B cell (primary cell): Measurements from ENCODE around the gene ANKRD9.

ENCODE experiments used
- CTCF ChIP-seq: fragments of 200-600 bp; IDR thresholded peaks from one replicate; pipeline ENCODE4 v1.8.0; 2022; ENCODE audit warnings: antibody characterized with exemption, mild to moderate bottlenecking
- EZH2 ChIP-seq: IDR thresholded peaks from 2 replicates; pipeline ENCODE4 v1.6.1; 2012; ENCODE audit warnings: borderline replicate concordance, low read depth, mild to moderate bottlenecking, moderate library complexity, low read length; ENCODE audit not compliant: insufficient read depth, poor library complexity, severe bottlenecking

GRCh38 chr14:102528431-102529170, 19.0 kb upstream of the ANKRD9 start:
- TF ChIP-seq CTCF (no peak), EZH2 (no peak)
